Esophagus mucosa (tissue), 1 donor: ENCODE data around the gene ALKBH7. TPM values are rescaled to one million over a fixed set of nuclear protein-coding genes. Genes with fewer than 3 reads are reported as not detected.
A peak's percentile ranks its signal among the peaks of the same experiment; 100 is the strongest.
"Not testable (repeated sequence)": the region's sequence is repeated elsewhere in the genome, so short reads cannot be mapped to it uniquely, and the experiment has no call there.

Source experiments
- ATAC-seq: fragments of 200-7000 bp; cut with Tn5 transposase; one replicate; pipeline ENCODE4 v1.9.1; 2020
- total RNA-seq: library from RNA; stranded (reverse); gene quantifications from one replicate; pipeline ENCODE4 v1.2.4, GENCODE V29; 2023
- donor health status: DM: yes; HTN: yes; CAD: no.

ALKBH7 gene, protein sequence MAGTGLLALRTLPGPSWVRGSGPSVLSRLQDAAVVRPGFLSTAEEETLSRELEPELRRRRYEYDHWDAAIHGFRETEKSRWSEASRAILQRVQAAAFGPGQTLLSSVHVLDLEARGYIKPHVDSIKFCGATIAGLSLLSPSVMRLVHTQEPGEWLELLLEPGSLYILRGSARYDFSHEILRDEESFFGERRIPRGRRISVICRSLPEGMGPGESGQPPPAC
- 74.8 TPM for total RNA-seq

DNA sequence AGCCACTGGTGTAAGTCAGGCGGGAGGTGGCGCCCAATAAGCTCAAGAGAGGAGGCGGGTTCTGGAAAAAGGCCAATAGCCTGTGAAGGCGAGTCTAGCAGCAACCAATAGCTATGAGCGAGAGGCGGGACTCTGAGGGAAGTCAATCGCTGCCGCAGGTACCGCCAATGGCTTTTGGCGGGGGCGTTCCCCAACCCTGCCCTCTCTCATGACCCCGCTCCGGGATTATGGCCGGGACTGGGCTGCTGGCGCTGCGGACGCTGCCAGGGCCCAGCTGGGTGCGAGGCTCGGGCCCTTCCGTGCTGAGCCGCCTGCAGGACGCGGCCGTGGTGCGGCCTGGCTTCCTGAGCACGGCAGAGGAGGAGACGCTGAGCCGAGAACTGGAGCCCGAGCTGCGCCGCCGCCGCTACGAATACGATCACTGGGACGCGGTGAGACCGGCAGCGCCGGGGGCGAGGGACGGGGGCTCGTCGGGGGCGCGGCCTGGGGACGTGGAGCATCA lies at the start of gene ALKBH7:
Gene ALKBH7, plus strand, starts transcription at position 201 of the 502 bp plus-strand sequence. Its CDS starts 27 bp downstream, at position 228.
- ATAC-seq = peak; percentile 83

DNA sequence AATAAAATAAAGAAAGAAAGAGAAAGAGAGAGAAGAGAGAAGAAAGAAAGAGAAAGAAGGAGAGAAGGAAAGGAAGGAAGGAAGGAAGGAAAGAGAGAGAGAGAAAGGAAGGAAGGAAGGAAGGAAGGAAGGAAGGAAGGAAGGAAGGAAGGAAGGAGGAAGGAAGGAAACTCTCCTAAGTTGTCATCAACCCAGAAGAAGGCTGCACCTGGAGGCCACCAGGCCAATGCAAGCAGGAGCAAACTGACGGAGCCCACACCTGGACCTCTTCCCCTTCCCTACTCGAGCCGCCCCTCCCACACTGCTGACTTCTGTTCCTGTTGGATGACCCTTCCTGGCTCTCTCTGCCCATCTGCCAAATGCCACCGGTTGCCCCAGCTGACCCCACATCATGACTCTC lies 47.8 kb upstream of the ALKBH7 start:
- ATAC-seq = no peak

DNA sequence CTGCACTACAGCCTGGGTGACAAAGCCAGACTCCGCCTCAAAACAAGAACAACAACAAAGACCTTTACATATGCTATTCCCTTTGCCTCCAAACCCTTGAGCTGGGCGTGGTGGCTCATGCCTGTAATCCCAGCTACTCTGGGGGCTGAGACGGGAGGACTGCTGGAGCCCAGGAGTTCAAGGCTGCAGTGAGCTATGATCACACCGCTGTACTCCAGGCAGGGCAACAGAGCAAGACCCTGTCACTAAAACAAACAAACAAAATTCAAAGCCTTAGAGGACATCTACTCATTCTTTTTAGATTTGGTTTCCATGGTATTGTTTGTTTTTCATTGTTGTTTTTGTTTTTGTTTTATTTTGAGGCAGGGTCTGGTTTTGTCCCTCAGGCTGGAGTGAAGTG lies 47.0 kb upstream of the ALKBH7 start:
- no peak for ATAC-seq

DNA sequence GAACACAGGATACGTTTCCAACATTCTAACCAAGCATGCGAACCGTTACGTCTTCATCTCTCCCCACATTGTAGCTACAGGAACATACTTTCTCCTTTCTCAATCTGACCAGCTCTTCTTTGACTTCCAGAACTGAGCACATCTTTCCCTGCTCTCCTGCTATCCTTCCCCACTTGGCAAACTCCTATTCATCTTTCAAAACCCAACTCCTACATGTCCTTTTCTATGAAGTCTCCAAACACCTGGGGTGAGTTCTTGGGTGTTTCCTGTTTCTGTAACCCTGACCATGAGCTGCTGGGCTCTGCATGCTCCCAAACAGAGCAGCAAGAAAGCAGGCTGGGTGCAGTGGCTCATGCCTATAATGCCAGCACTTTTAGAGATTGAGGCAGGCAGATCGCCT lies 45.8 kb upstream of the ALKBH7 start:
- no peak for ATAC-seq

DNA sequence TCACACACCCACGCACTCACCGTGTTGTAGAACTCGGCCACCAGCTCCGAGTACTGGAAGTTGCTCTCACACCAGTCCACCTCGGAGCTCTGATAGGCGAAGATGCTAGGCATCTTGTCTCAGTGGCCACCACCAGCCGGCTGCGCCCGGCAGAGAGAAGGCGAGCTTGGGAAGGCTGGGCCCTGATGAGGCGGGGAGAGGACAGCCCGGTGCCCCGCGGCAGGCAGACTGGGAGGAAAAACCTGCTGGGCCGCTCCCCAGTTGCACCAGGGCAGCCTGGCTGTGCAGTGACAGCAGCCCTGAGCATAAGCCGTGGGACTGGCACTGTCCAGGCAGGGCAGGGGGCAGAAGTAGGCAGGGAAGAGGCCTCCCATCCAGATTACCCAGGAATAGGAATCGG lies 39.2 kb upstream of the ALKBH7 start, which contains the start of gene ACER1:
Gene ACER1, minus strand, starts transcription at position 174 of the 400 bp plus-strand sequence. Its CDS starts 61 bp downstream, at position 113.
- ATAC-seq = peak; percentile 95

DNA sequence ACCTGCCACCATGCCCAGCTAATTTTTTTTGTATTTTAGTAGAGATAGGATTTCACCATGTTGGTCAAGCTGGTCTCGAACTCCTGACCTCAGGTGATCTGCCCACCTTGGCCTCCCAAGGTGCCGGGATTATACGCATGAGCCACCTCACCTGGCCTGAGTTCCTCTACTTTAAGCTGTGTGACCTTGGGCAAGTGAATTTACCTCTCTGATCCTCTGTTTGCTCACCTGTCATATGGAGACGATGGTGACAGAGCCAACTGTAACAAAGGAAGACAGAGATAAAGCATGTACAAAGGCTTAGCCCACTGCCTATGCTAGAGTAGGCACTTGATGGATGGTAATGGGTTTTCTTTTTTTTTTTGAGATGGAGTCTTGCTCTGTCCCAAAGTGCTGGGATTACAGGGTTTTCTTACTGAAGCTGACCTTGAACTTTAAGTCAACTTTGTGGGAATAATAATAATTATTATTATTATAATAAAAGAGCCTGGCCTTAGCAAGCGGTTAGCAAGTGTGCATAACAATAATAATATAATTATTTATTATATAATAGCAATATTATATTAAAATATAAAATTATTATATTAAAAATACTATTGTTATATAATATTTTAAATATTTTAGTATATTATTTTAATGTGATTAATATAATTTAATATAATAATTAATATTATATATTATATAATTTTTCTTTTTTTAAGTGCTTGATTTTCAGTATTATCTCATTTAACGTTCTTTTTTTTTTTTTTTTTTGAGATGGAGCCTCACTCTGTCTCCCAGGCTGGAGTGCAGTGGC lies 37.9 kb upstream of the ALKBH7 start:
- no peak for ATAC-seq

DNA sequence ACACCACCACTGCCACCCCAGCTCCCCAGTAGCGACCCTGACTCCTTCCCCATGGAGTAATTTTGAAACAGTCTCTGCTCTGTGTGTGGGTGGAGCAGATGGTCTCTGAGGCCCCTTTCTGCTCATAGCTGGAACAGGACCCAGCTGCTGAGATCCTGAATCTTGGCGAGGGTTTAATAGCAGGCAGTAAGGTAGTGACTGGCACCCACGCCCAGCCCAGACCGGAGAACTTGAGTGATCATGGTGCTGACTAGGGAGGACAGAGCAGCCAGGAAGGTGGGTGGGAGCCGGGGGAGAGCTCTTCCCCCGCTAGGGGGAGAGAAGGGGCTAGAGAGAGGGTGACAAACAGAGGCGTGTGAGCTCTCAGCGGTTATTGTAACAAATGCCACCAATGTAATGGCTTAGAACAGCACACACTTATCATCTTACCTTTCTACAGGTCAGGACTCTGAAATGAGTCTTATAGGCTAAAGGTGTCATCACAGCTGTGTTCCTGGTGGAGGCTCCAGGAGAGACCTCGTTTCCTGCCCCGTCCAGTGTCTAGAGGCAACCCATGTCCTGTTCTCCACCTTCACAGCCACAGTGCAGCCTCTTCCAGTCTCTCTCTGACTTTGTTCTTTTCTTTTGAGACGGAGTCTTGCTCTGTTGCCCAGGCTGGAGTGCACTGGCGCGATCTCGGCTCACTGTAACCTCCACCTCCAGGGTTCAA lies 31.9 kb upstream of the ALKBH7 start:
- ATAC-seq = no peak

DNA sequence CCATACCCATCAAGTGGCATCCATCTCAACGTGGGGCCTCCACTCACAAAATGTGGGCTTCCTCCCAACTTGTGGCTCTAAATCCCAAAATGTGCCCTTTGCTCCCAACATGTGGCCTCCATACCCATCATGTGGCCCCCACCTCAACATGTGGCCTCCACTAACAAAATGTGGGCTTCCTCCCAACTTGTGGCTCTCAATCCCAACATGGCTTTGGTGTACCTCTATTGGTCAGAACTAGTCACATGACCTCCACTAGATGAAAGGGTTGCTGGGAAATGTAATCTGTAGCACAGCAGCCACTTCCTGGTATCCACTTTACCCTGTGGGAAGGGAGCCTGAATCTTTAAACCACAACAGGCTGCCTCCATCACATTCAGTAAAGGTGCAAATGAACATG lies 29.1 kb upstream of the ALKBH7 start:
- no peak for ATAC-seq

DNA sequence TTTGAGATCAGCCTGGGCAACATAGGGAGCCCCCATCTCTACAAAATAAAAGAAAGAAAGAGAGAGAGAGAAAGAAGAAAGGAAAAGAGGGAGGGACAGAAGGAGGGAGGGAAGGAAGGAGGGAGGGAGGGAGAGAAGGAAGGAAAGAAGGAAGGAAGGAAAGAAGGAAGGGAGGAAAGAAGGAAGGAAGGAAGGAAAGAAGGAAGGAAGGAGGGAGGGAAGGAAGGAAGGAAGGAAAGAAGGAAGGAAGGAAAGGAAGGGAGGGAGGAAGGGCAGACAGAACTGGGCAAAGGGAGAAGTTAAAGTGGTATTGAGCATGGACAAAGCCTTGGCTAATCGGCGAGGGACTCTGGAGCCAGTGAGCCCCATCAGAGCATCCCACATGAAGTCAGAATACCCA lies 23.3 kb upstream of the ALKBH7 start:
- ATAC-seq = not testable (repeated sequence)

DNA sequence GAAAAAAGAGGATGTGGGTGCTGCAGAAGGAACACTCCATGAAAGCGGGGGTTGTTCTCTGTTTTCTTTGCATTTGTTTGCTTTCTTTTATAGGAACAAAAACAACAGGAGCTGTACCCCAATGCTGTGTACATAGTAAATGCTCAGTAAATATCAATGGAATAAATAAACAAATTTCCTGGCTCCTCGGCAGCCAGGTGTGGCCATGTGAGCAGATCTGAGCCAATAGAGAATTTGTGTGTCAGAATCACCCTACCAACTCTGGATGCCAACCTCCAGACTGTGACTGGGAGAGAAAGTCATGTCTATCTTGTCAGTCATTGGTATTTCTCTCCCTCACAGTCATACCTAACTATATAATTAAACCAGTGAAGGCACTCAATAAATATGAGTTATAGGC lies 21.9 kb upstream of the ALKBH7 start:
- ATAC-seq = no peak

DNA sequence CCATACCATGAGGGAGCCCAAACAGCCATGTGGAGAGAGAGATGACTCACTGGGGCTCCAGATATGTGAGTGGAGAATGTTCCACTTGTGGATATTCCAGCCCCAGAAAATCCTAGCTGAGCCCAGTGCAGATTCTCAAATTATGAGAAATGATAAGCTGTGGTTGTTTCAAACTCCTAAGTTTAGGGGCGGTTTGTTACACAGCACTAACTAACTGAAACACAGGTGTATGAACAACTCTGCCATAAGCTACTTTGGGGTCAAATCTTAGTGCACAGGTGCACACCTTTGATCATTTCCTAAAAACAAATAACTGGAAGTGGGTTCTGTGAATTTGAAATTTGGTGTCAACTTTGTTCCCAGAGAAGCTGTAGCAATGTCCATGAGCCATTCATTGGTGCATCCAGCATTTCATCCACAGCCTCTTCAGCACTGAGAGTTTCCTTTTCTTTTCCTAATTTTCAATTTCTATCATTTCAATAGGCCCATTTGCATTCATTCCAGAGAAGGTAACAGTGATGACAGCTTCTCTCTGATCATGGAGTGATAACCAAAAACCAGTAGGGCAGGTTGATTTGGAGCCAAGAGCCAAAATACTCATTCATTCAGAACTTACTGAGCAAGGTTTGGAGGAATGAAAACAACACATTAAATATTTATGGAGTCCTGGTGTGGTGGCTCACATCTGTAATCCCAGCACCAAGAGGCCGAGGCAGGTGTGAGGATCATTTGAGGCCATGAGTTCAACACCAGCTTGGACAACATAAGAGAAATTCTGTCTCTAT lies 20.0 kb upstream of the ALKBH7 start:
- ATAC-seq = no peak

DNA sequence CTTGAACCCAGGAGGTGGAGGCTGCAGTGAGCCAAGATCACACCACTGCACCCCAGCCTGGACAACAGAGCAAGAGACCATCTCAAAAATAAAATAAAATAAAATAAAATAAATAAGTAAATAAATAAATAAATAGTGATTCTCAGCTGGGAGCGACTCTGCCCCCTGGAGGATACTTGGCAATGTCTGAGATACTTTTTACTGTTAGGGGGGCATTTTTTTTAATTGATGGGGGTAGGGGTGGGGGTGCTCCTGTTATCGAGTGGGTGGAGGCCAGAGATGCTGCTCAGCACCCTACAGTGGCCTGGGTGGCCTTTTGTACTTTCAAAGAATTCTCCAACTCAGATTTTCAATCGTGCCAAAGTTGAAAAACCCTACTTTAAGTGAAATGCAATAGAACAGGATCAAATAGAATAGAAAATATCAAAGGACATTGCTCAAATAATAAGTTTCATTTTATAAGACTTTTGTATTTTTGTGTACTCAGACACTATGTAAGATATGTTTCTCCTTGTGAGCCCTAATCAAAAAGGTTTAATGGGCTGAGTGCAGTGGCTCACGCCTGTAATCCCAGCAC lies 18.4 kb upstream of the ALKBH7 start:
- ATAC-seq = no peak

DNA sequence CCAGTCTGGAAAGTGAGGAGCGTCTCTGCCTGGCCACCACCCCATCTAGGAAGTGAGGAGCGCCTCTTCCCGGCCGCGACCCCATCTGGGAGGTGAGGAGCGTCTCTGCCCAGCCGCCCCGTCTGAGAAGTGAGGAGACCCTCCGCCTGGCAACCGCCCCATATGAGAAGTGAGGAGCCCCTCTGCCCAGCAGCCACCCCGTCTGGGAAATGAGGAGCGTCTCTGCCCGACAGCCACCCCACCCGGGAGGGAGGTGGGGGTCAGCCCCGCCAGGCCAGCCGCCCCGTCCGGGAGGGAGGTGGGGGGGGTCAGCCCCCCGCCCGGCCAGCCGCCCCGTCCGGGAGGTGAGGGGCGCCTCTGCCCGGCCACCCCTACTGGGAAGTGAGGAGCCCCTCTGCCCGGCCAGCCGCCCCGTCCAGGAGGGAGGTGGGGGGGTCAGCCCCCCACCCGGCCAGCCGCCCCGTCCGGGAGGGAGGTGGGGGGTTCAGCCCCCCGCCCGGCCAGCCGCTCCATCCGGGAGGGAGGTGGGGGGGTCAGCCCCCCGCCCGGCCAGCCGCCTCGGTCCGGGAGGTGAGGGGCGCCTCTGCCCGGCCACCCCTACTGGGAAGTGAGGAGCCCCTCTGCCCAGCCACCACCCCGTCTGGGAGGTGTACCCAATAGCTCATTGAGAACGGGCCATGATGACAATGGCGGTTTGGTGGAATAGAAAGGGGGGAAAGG lies 17.1 kb upstream of the ALKBH7 start:
- not testable (repeated sequence) for ATAC-seq

DNA sequence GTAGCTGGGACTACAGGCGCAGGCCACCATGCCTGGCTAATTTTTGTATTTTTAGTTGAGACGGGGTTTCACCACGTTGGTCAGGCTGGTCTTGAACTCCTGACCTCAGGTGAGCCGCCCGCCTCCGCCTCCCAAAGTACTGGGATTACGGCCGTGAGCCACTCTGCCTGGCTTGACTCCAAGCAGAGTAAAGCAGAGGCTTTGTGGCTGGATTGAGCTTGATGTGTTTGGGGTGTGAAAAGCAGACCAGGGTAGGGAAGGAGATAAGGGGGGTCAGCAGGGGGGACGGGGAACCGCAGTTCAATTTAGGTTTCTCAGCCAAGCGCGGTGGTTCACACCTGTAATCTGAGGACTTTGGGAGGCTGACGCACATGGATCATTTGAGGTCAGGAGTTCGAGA lies 15.4 kb upstream of the ALKBH7 start:
- no peak for ATAC-seq

DNA sequence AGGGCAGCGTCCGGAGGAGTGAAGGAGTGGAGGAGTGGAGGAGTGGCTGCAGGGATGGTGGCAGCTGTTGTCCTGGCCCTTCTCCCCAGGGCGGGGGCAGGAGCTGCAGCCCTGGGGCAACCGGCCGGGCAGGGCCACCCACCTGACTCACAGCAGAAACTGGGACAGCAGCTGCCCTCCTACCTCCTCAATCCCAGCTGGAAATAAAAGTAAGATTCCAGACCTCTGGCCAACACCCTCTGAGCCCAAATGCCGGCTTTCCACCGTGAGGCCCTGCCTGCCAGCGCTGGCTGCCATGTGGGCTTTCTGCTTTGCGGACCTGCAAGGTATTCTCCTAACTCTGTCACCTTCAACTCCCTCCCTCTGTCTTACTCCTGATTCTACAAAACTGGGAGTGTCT lies 14.6 kb upstream of the ALKBH7 start:
- ATAC-seq = peak; percentile 61

DNA sequence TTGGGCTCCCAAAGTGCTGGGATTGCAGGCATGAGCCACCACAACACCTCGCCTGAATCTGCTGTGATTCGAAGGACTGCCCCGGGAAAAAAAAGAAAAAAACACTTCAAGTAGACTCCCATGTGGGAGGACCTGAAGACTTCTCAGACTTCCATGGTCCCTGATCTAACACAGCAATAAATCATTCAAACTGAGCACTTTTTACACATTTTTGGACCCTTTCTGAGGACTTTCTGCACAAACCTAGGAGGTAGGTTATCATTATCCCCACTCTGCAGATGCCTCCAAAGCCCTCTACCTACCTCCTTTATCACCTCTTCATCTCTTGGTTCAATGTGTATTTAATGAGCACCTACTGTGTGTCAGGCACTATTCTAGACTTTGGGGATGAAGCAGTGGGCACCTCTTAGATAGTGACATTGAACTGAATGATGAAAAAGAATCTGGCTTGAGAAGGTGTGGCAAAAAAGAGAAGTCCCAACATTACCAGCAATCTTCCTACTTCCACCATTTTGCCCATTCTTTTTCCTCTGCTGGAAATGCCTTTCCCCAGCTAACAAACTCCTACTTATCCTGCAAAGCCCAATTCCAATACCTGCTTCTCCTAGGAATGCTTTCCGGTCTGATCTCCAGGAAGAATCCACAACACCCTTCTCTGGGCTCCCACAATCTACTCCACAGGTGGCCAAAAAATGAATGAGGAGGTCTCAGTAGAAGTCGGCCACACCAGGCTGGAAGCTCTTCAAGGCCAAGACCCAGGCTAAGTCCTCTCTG lies 12.8 kb upstream of the ALKBH7 start:
- no peak for ATAC-seq

DNA sequence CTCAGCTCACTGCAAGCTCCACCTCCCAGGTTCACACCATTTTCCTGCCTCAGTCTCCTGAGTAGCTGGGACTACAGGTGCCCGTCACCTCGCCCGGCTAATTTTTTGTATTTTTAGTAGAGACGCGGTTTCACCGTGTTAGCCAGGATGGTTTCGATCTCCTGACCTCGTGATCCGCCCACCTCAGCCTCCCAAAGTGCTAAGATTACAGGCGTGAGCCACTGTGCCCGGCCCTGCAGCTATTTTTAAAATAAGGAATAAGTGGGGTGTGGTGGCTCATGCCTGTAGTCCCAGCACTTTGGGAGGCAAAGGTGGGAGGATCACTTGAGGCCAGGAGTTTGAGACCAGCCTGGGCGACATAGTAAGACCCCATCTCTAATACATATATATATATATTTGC lies 12.1 kb upstream of the ALKBH7 start:
- ATAC-seq = not testable (repeated sequence)

DNA sequence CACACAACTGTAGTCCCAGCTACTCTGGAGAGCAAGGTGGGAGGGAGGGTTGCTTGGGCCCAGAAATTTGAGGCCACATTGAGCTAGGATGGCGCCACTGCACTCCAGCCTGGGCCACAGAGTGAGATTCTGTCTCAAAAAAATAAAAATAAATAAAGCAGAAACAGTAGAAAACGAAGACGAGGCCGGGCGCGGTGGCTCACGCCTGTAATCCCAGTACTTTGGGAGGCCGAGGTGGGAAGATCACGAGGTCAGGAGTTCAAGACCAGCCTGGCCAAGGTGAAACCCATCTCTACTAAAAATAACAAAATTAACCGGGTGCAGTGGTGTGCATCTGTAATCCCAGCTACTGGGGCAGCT lies 11.8 kb upstream of the ALKBH7 start:
- ATAC-seq = not testable (repeated sequence)

DNA sequence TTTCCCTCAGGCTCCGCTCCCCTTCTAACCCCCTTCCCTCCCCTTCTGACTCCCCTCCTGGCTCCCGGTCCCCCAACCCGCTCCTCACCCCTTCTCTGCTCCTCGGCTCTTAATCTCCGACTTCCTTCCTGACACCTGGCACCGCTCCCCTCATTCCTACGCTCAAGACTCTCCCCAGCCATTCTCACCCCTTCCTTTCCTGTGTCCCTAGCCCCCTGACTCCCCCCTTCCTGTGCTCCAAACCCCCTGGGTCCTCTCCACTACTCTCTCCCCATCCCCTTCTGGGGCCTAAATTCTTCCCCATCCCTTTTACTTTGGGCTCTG lies 10.6 kb upstream of the ALKBH7 start:
- ATAC-seq = peak; percentile 20

DNA sequence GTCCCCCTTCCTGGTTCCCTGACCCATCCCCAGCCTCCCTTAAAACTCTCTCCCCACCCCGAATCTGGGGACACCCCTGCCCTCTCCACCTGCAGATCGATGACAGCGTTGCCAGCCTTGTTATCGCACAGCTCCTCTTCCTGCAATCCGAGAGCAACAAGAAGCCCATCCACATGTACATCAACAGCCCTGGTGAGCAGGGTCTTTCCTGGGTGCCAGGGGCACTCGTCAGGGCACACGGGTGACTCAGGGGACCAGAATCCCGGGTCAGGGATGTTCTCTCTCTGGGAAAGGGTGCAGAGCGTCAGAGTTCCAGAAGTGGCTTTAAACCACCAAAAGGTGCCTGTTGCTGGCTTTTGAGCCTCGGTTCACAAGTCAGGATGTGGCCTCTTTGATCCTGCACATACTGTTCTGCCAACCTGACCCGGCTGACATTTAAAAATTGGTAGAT lies 10.2 kb upstream of the ALKBH7 start:
- peak; percentile 2 for ATAC-seq

DNA sequence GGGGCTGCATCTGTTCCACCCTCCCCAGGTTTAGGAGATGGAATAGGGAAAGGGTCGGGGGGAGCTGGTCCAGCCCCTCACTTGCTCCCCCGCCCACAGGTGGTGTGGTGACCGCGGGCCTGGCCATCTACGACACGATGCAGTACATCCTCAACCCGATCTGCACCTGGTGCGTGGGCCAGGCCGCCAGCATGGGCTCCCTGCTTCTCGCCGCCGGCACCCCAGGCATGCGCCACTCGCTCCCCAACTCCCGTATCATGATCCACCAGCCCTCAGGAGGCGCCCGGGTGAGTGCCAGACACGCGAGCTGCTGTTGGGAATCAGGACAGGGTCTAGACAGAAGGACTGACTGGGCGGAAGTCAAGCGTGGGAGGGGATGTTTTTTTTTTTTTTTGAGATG lies 8.2 kb upstream of the ALKBH7 start:
- no peak for ATAC-seq
